GM12878 (cell line): ENCODE data around the gene CT55. TPM values are rescaled to one million over a fixed set of nuclear protein-coding genes. Genes with fewer than 3 reads are reported as not detected.
"Not testable (repeated sequence)": the region's sequence is repeated elsewhere in the genome, so short reads cannot be mapped to it uniquely, and the experiment has no call there.

Experiments
- ATAC-seq: fragments of 200-7000 bp; cut with Tn5 transposase; 3 replicates; pipeline ENCODE4 v1.9.1; 2020; ENCODE audit warnings: mild to moderate bottlenecking, moderate library complexity
- BruUV-seq: library from RNA; stranded (reverse); fragments of 400-500 nt; replicated peaks from 2 replicates; lab custom pipeline; 2021; lab: Mats Ljungman, UMichigan
- CTCF ChIA-PET: fragments of 300-600 bp; sonication (Branson Sonifier 250); formaldehyde crosslinking; extraction: SDS; loops from one replicate; lab custom pipeline; 2021; ENCODE audit warnings: inconsistent platforms; lab: Yijun Ruan, JAX
- POLR2A ChIA-PET: fragments of 350-600 bp; formaldehyde crosslinking; extraction: SDS; loops from one replicate; lab custom pipeline; 2021; ENCODE audit warnings: inconsistent platforms; lab: Charles Lee
- RAD21 ChIA-PET: fragments of 300-600 bp; sonication (Branson Sonifier 250); formaldehyde crosslinking; loops from one replicate; lab custom pipeline; 2023; ENCODE audit warnings: antibody characterized with exemption; ENCODE audit not compliant: unreplicated experiment; lab: Charles Lee
- SMC1A ChIA-PET: fragments of 300-600 bp; sonication (Branson Sonifier 250); formaldehyde crosslinking; loops from one replicate; lab custom pipeline; 2023; ENCODE audit not compliant: unreplicated experiment, uncharacterized antibody; lab: Charles Lee
- DNase-seq: peaks from one replicate; pipeline ENCODE4 v3.0.0-alpha.2; 2011; ENCODE audit warnings: low read depth, low spot score
- FAIRE-seq: peaks from 3 replicates; lab custom pipeline; 2011; peaks lifted over from hg19 to GRCh38; lab: Jason Lieb, UNC
- H2AFZ ChIP-seq: 2 replicates; pipeline ENCODE4 v1.6.0; 2011; ENCODE audit warnings: low read depth, low read length, control low read depth; ENCODE audit not compliant: control insufficient read depth
- H3K27ac ChIP-seq: 2 replicates; pipeline ENCODE4 v1.5.1; 2011; ENCODE audit warnings: control low read depth; ENCODE audit not compliant: control insufficient read depth, insufficient read depth
- H3K27me3 ChIP-seq, 2 experiments: replicated peaks in 1 of 2; 2 replicates each; pipeline versions ENCODE4 v1.6.0 to v1.6.1; 2011; ENCODE audit warnings: low read length in 1 of 2; ENCODE audit not compliant: control insufficient read depth in 2 of 2, insufficient read depth in 2 of 2
- H3K36me3 ChIP-seq, 2 experiments: 2 replicates each; pipeline ENCODE4 v1.5.1; 2011; ENCODE audit warnings: low read length in 1 of 2; ENCODE audit not compliant: control insufficient read depth in 2 of 2, insufficient read depth in 2 of 2
- H3K4me1 ChIP-seq: 2 replicates; pipeline ENCODE4 v1.6.1; 2011; ENCODE audit warnings: mild to moderate bottlenecking, low read length, moderate library complexity, mixed read lengths; ENCODE audit not compliant: control insufficient read depth, insufficient read depth
- H3K4me2 ChIP-seq: 2 replicates; pipeline ENCODE4 v1.6.0; 2011; ENCODE audit warnings: control low read depth; ENCODE audit not compliant: control insufficient read depth, insufficient read depth
- H3K4me3 ChIP-seq: fragments of 200-600 bp; sonication (generic); 2 replicates; pipeline ENCODE4 v1.5.1; 2016
- H3K79me2 ChIP-seq: 2 replicates; pipeline ENCODE4 v1.6.0; 2011; ENCODE audit warnings: low read length; ENCODE audit not compliant: control insufficient read depth, insufficient read depth
- H3K9ac ChIP-seq: 2 replicates; pipeline ENCODE4 v1.8.0; 2011; ENCODE audit warnings: low read length, control low read depth, mixed read lengths; ENCODE audit not compliant: control insufficient read depth, insufficient read depth
- H3K9me3 ChIP-seq: replicated peaks from 3 replicates; pipeline ENCODE4 v1.5.1; 2011; ENCODE audit warnings: mild to moderate bottlenecking, low read length; ENCODE audit not compliant: control insufficient read depth, insufficient read depth
- H4K20me1 ChIP-seq: 2 replicates; pipeline ENCODE4 v1.6.0; 2011; ENCODE audit not compliant: control insufficient read depth, insufficient read depth
- CREM ChIP-seq: IDR thresholded peaks from 2 replicates; pipeline ENCODE4 v1.6.1; 2014; ENCODE audit warnings: antibody characterized with exemption, low read depth
- EZH2 ChIP-seq: IDR thresholded peaks from 2 replicates; pipeline ENCODE4 v1.6.1; 2012; ENCODE audit warnings: low read depth, mild to moderate bottlenecking, control low read depth, inconsistent platforms, low read length, borderline replicate concordance; ENCODE audit not compliant: control insufficient read depth
- HDAC6 ChIP-seq: fragments of 200-600 bp; sonication (generic); IDR thresholded peaks from one replicate; pipeline ENCODE4 v1.8.0; 2017; ENCODE audit warnings: antibody characterized with exemption; ENCODE audit not compliant: unreplicated experiment
- RAD51 ChIP-seq: fragments of 450-650 bp; IDR thresholded peaks from 2 replicates; pipeline ENCODE4 v1.6.1; 2016; ENCODE audit warnings: moderate library complexity, mild to moderate bottlenecking, inconsistent platforms
- RBBP5 ChIP-seq: fragments of 200-600 bp; sonication (generic); conservative IDR thresholded peaks from 2 replicates; pipeline ENCODE4 v1.6.1; 2016
- WGBS: methylation state at CpG from one replicate; pipeline ENCODE4 v1.1.6; 2016; ENCODE audit warnings: low lambda C conversion rate; ENCODE audit not compliant: insufficient replicate concordance, insufficient coverage; ENCODE audit errors: missing lambda C conversion rate; 5-methylcytosine and 5-hydroxymethylcytosine counted together
- in situ Hi-C: fragments of 300-500 bp; cut with MboI; formaldehyde crosslinking; loops from 9 replicates; pipeline ENCODE4 v1.14.3; 2018; ENCODE audit warnings: mixed read lengths
- intact Hi-C: fragments of 100-400 bp; cut with micrococcal nuclease; formaldehyde crosslinking; loops from one replicate; pipeline ENCODE4 v1.14.2; 2022; ENCODE audit not compliant: unreplicated experiment
- polyA plus RNA-seq, 11 experiments: library from polyadenylated mRNA; depleted of rRNA in 4 of 11; unstranded in 6 of 11; stranded (reverse) in 5 of 11; fragments of >200 nt; fragmentation: Nextera tagmentation in 4 of 11; fragmentation: Illumina TruSeq in 1 of 11; extraction: Ambion mirVana in 4 of 11; extraction: Trizol in 1 of 11; gene quantifications; 1 replicate in 1 of 11; 2 replicates in 10 of 11; pipeline versions ENCODE4 v1.2.1 to v1.2.3, GENCODE V29; 2011 to 2016; ENCODE audit warnings: inconsistent platforms in 2 of 11, missing spikeins in 2 of 11, low read depth in 1 of 11
- total RNA-seq, 4 experiments: library from RNA; depleted of rRNA in 3 of 4; stranded (reverse); fragments of >200 nt in 3 of 4; fragmentation: Illumina TruSeq in 1 of 4; extraction: Trizol in 1 of 4; gene quantifications; 2 replicates each; pipeline versions ENCODE4 v1.2.1 to v1.2.3, GENCODE V29; 2013 to 2021

Gene CT55
- total and polyA plus RNA-seq, 10 of the 15 experiments (the other 5 are each of a cell fraction or from before 2014, with no cell fraction given) = not detected

DNA sequence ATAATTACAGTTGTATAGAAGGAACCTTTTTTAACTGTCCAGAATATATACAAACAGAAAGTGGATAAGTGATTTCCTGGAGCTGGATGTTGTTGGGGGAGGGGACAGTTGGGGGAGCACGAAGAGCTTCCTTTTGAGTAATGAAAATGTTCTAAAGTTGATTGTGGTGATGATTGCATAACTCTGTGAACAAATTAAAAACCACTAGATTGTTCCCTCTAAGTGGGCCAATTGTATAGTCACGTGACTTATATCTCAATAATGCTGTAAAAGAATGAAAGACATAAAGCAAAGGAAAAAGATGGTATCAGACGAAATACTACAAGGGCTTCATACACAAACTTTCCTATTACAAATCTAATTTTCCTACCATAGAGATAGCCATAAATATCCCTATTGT, 2.7 kb downstream of the CT55 start:
- no peak overlapping the region for H3K4me2 ChIP-seq
- FAIRE-seq (no peak), ATAC-seq (no peak), DNase-seq (no peak)
- POLR2A ChIA-PET = no interaction called here
- RAD21 ChIA-PET = no interaction called here
- no peaks in the 10 kb centered on the region for H3K36me3 ChIP-seq
- no peak overlapping the region for H3K9ac ChIP-seq
- in situ Hi-C loops = no loop called here
- H3K27me3 ChIP-seq = no peaks in the 10 kb centered on the region
- 15% methylated on average over 3 of the region's 3 CpGs for WGBS
- no peaks in the 10 kb centered on the region for H3K4me1 ChIP-seq
- intact Hi-C loops = no loop called here
- CTCF ChIA-PET = no interaction called here
- no peak overlapping the region for H3K27ac ChIP-seq
- BruUV-seq = no TSS peak
- no peak for TF ChIP-seq HDAC6
- TF ChIP-seq CREM = no peak
- no peak for TF ChIP-seq EZH2
- TF ChIP-seq RBBP5 = no peak
- TF ChIP-seq RAD51 = peak; percentile 42; the same call in 1 of the 2 replicates
- H4K20me1 ChIP-seq = no peaks in the 10 kb centered on the region
- no peaks in the 10 kb centered on the region for H3K9me3 ChIP-seq
- SMC1A ChIA-PET = no interaction called here
- no peak overlapping the region for H3K4me3 ChIP-seq
- H2AFZ ChIP-seq = no peak overlapping the region
- no peaks in the 10 kb centered on the region for H3K79me2 ChIP-seq

- H3K27me3 ChIP-seq, SMC1A ChIA-PET, DNase-seq, in situ Hi-C loops, RAD21 ChIA-PET, ATAC-seq, H3K27ac ChIP-seq, POLR2A ChIA-PET, FAIRE-seq, H3K4me1 ChIP-seq, H3K9me3 ChIP-seq, CTCF ChIA-PET, H3K79me2 ChIP-seq, BruUV-seq, H2AFZ ChIP-seq, H4K20me1 ChIP-seq, H3K36me3 ChIP-seq, H3K9ac ChIP-seq, H3K4me2 ChIP-seq, intact Hi-C loops, H3K4me3 ChIP-seq: not testable (repeated sequence)
- no CpG with 5 or more reads among the region's 3 CpGs for WGBS
These were observed 16.5 kb downstream of the CT55 start for GRCh38 chrX:135154688-135155087.

GRCh38 chrX:135126145-135126544, 45.1 kb downstream of the CT55 start:
- H3K9me3 ChIP-seq, ATAC-seq, H4K20me1 ChIP-seq, H2AFZ ChIP-seq, DNase-seq, POLR2A ChIA-PET, H3K27me3 ChIP-seq, H3K79me2 ChIP-seq, RAD21 ChIA-PET, H3K4me3 ChIP-seq, FAIRE-seq, intact Hi-C loops, H3K36me3 ChIP-seq, H3K4me2 ChIP-seq, H3K9ac ChIP-seq, in situ Hi-C loops, H3K4me1 ChIP-seq, SMC1A ChIA-PET, BruUV-seq, H3K27ac ChIP-seq, CTCF ChIA-PET: not testable (repeated sequence)
- no CpG with 5 or more reads among the region's 6 CpGs for WGBS
